Body of pancreas (tissue), 4 donors: ENCODE data around the gene SNURF. TPM values are rescaled to one million over a fixed set of nuclear protein-coding genes. Genes with fewer than 3 reads are reported as not detected.

Source experiments
- ATAC-seq: fragments of 150-250 bp; one replicate; pipeline ENCODE4 v1.9.1; 2016
- DNase-seq, 4 donors: peaks; one replicate each; pipeline ENCODE4 v3.0.0-alpha.2; 2019
- H3K27ac ChIP-seq, 4 donors: fragments of 200-600 bp; sonication (generic); 1 replicate in 3 of 4; 2 replicates in 1 of 4; pipeline versions ENCODE4 v1.5.1 to v1.6.1; 2016 to 2019; ENCODE audit warnings: mild to moderate bottlenecking in 1 of 4, mixed read lengths in 1 of 4, moderate library complexity in 1 of 4
- H3K27me3 ChIP-seq, 2 donors: fragments of 200-600 bp; sonication (generic); one replicate each; pipeline ENCODE4 v1.6.0; 2016; ENCODE audit warnings: mild to moderate bottlenecking in 1 of 2
- H3K36me3 ChIP-seq, 2 donors: fragments of 200-600 bp; sonication (generic); replicated peaks in 1 of 2; 2 replicates each; pipeline ENCODE4 v1.5.1; 2016; ENCODE audit warnings: low read depth in 2 of 2; ENCODE audit not compliant: insufficient read depth in 1 of 2
- H3K4me1 ChIP-seq: fragments of 200-600 bp; sonication (generic); one replicate; pipeline ENCODE4 v1.6.0; 2016
- H3K4me3 ChIP-seq, 2 donors: fragments of 200-600 bp; sonication (generic); 1 replicate in 1 of 2; 2 replicates in 1 of 2; pipeline ENCODE4 v1.5.1; 2016 to 2019
- H3K9me3 ChIP-seq, 3 donors: fragments of 200-600 bp; sonication (generic); 1 replicate in 2 of 3; 2 replicates in 1 of 3; pipeline ENCODE4 v1.5.1; 2016
- POLR2A ChIP-seq, 3 donors: fragments of 450-650 bp; IDR thresholded peaks; one replicate each; pipeline ENCODE4 v1.6.1; 2016; ENCODE audit warnings: antibody characterized with exemption in 3 of 3, mild to moderate bottlenecking in 2 of 3
- WGBS, 2 donors: methylation state at CpG; one replicate each; pipeline ENCODE4 v1.1.5; 2017; 5-methylcytosine and 5-hydroxymethylcytosine counted together
- intact Hi-C: fragments of 100-400 bp; cut with DNase I; formaldehyde crosslinking; loops from one replicate; pipeline ENCODE4 v1.15.1; 2023
- total RNA-seq, 2 donors: library from RNA; depleted of rRNA; stranded (reverse); fragments of >200 nt; gene quantifications; one replicate each; pipeline ENCODE4 v1.1.0, GENCODE V29; 2016
- TF ChIP-seq, protein P1 (sequence below), 7 experiments: fragments of 450-650 bp in 4 of 7; fragments of 200-600 bp in 3 of 7; sonication (generic) in 3 of 7; IDR thresholded peaks; one replicate each; pipeline ENCODE4 v1.5.1; 2016 to 2019; ENCODE audit warnings: antibody characterized with exemption in 7 of 7

Gene SNURF
- total RNA-seq, 2 donors from 2014 or later, result 1.6 to 9.9 TPM

DNA sequence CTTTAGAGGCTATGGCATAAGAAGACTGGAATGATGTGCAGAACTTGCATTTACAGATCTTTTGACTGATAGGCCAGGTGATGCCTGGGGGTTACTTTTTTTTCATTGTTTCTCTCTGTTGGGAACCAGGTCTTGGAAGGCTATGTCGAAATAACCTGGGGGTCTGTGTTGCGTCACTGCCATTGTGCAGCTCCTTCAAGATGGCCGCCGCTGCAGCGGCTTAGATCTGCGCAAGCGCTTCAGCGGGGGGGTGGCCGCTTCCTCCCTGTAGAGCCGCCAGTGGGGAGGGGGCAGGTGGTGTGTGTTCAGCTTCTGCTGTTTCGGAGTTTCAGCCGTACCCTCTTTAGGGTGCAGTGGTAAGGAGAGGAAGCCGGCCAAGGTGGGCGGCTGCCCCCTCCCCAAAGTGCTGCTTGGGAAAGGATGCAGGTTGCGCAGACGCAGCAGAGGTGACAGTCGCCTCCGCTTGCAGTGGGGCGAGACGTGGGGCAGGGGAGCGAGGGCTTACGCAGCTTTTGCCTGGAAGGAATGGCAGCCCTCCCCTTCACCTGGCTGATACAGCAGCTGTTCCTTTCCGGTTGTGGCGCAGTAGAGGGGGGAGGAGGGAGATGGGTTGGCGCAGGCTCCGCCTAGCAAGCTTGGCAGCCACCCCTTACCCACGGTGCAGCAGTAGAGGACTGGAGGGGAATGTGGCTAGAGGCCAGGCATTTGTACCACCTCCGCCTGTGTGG, 1.5 kb downstream of the SNURF start:
- ATAC-seq (peak; percentile 78), DNase-seq (peak; percentile 70 to 85 (median 82))
- H3K27ac ChIP-seq, result peak overlapping the region; percentile 71 to 93 (median 82)
- no peaks in the 10 kb centered on the region for H3K27me3 ChIP-seq
- no peaks in the 10 kb centered on the region for H3K9me3 ChIP-seq
- intact Hi-C loops, result no loop called here
- TF ChIP-seq, protein P1, sequence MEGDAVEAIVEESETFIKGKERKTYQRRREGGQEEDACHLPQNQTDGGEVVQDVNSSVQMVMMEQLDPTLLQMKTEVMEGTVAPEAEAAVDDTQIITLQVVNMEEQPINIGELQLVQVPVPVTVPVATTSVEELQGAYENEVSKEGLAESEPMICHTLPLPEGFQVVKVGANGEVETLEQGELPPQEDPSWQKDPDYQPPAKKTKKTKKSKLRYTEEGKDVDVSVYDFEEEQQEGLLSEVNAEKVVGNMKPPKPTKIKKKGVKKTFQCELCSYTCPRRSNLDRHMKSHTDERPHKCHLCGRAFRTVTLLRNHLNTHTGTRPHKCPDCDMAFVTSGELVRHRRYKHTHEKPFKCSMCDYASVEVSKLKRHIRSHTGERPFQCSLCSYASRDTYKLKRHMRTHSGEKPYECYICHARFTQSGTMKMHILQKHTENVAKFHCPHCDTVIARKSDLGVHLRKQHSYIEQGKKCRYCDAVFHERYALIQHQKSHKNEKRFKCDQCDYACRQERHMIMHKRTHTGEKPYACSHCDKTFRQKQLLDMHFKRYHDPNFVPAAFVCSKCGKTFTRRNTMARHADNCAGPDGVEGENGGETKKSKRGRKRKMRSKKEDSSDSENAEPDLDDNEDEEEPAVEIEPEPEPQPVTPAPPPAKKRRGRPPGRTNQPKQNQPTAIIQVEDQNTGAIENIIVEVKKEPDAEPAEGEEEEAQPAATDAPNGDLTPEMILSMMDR (IDR thresholded peaks at IDR 0.05), result no peak
- peak; percentile 67 to 86 (median 81) for TF ChIP-seq POLR2A (IDR thresholded peaks at IDR 0.05)
- WGBS, 2 donors, result 32 to 82% methylated on average over 20 to 28 of the region's 28 CpGs
- H3K4me3 ChIP-seq, result peak overlapping the region; percentile 60 to 71
- peaks cover 12% of the 10 kb centered on the region for H3K4me1 ChIP-seq
- no peaks in the 10 kb centered on the region for H3K36me3 ChIP-seq

DNA sequence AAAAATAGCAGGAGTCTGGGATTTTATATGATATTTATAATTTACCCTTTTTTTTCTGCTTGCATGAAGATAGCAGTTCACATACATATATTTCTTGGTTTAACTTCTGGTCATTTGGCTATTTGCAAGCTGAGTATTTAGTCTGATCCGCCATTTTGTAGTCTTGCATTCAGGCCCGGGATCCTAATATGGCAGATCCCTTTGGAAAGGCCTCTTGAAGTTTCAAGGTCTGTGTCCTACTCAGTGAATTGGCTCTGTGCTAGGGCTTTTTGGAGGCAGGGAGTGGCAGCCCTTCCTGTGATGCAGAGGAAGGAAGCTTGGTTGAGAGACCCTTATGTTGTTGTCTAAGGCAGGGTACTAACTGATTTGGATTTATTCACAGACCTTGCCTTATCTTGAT, 2.9 kb downstream of the SNURF start:
- ATAC-seq (no peak), DNase-seq (no peak)
- Histone ChIP-seq H3K36me3 (no peaks in the 10 kb centered on the region), H3K27me3 (no peaks in the 10 kb centered on the region), H3K4me1 (peaks cover 13% of the 10 kb centered on the region), H3K9me3 (no peaks in the 10 kb centered on the region), H3K27ac (no peak overlapping the region), H3K4me3 (no peak overlapping the region)
- no peak for TF ChIP-seq POLR2A (IDR thresholded peaks at IDR 0.05)
- TF ChIP-seq, protein P1 (IDR thresholded peaks at IDR 0.05), result no peak
- 60 to 64% methylated on average over 2 of the region's 2 CpGs for WGBS, 2 donors
- intact Hi-C loops, result no loop called here

DNA sequence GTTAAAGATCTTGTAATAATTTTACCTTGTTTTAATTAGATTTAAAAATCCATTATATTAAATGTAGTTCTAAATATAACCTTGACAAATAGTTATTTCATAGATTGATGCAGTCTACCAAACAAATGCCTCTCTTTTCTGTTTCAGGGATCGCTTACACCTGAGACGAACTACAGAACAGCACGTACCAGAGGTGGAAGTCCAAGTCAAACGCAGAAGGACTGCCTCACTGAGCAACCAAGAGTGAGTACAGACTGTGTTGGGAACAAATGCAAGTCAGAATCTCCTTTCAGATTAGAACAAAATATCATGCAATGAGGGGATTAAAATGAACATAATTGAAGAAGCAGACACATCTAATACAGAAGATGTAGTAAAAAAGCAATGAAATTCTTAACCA, 7.2 kb downstream of the SNURF start:
- 64 to 87% methylated on average over 4 of the region's 4 CpGs for WGBS, 2 donors
- no peak overlapping the region for H3K4me3 ChIP-seq
- intact Hi-C loops, result no loop called here
- peaks cover 0 to 5% (median 0%) of the 10 kb centered on the region in 3 donors for H3K9me3 ChIP-seq
- ATAC-seq (no peak), DNase-seq (no peak)
- H3K36me3 ChIP-seq, result no peaks in the 10 kb centered on the region
- TF ChIP-seq POLR2A (IDR thresholded peaks at IDR 0.05), result no peak
- TF ChIP-seq, protein P1 (IDR thresholded peaks at IDR 0.05), result no peak
- H3K4me1 ChIP-seq, result peaks cover 11% of the 10 kb centered on the region
- no peak overlapping the region for H3K27ac ChIP-seq
- no peaks in the 10 kb centered on the region for H3K27me3 ChIP-seq

DNA sequence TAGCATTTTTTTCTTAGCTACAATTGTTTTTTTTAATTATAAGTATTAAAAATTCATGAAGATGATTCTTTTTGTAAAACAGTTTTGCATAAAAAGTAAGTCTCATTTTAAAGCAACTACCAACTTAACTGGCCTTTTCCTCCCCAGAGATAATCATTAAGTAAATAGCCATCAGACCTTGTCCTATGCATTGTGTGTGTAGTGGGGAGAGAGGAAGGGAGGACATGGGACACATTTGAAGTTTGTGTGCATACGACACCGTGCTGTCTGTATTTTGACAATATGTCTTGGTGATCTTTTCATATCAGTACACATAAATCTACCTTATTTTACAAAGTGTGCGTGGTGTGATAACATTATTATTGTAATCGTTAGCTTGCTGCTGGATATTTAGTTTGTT, 8.1 kb downstream of the SNURF start:
- Histone ChIP-seq H3K27me3 (no peaks in the 10 kb centered on the region), H3K4me1 (peaks cover 7% of the 10 kb centered on the region)
- intact Hi-C loops, result no loop called here

DNA sequence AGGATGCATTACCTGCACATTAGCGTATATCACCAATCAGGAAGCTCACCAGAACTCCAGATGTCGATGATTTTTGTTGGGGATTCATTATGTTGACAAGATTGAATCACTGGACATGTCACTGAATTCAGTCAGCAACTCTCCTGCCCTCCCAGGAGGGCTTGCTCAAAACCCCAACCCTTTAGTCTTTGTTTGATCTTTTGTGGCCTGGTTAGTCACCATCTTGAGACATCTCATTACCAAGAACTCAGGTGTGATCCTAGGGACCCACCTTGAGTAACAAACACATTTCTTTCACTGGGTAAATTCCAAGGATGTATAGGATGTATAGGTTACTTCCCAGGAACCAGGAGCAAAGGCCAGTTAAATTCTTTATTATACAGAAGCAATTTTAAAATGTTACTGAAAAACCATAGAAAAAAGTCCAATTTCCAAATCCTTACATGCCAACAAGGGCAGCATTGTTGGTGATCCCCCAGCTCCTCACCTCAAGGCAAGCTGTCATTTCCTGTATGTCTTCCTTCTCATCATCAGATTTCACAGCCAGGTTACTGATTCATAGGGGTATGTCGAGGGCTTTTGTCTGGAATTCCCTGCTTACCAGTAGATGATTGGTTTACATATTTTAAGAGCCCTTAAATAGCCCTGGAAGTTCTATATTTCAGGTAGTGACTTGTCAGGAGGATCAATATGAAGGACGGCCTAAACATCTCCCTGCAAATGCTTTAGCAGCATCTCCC, 11.7 kb downstream of the SNURF start:
- Histone ChIP-seq H3K9me3 (peaks cover 0 to 5% (median 0%) of the 10 kb centered on the region in 3 donors), H3K27ac (no peak overlapping the region), H3K27me3 (no peaks in the 10 kb centered on the region), H3K4me1 (no peaks in the 10 kb centered on the region), H3K4me3 (no peak overlapping the region), H3K36me3 (no peaks in the 10 kb centered on the region)
- intact Hi-C loops, result no loop called here
- DNase-seq (no peak), ATAC-seq (no peak)
- WGBS, 2 donors, result 61 to 65% methylated on average over 4 of the region's 4 CpGs
- TF ChIP-seq, protein P1 (IDR thresholded peaks at IDR 0.05), result no peak
- TF ChIP-seq POLR2A (IDR thresholded peaks at IDR 0.05), result no peak

More for the DNA sequence above, 8.1 kb downstream of the SNURF start:
- WGBS, 2 donors, result 73 to 83% methylated on average over 4 of the region's 4 CpGs
- no peak for TF ChIP-seq POLR2A (IDR thresholded peaks at IDR 0.05)
- ATAC-seq, result no peak
- no peaks in the 10 kb centered on the region for H3K36me3 ChIP-seq
- H3K9me3 ChIP-seq, result peaks cover 0 to 5% (median 0%) of the 10 kb centered on the region in 3 donors
- H3K27ac ChIP-seq, result no peak overlapping the region
- no peak overlapping the region for H3K4me3 ChIP-seq
- no peak for DNase-seq
